Measurements from ENCODE around the gene IRGC. TPM values are rescaled to one million over a fixed set of nuclear protein-coding genes. Genes with fewer than 3 reads are reported as not detected.

Gene IRGC
- total RNA-seq, 1 experiment from 2014 or later = not detected

- POLR2A ChIA-PET = no interaction called here
- TF ChIP-seq CTCF (IDR thresholded peaks at IDR 0.05; ENCODE audit: insufficient read depth in 1 of 2, low read depth in 1 of 2, low read length in 1 of 2, severe bottlenecking in 1 of 2, unreplicated experiment in 1 of 2) = no peak
- Histone ChIP-seq H3K4me3 (ENCODE audit: low read depth, low read length) (no peak overlapping the region), H3K4me1 (peaks cover 9% of the 10 kb centered on the region), H3K27me3 (replicated peaks; ENCODE audit: control insufficient read depth, insufficient read depth, low read length) (no peaks in the 10 kb centered on the region), H3K36me3 (ENCODE audit: control insufficient read depth, insufficient read depth, low read length) (peaks cover 10% of the 10 kb centered on the region), H3K9me3 (no peaks in the 10 kb centered on the region)
- CTCF ChIA-PET = no interaction called here
- Mint-ChIP-seq H3K27ac (ENCODE audit: unreplicated experiment) (peak overlapping the region; percentile 39), H3K27me3 (ENCODE audit: insufficient read depth, unreplicated experiment) (no peaks in the 10 kb centered on the region), H3K4me3 (ENCODE audit: unreplicated experiment) (no peak overlapping the region), H3K36me3 (ENCODE audit: insufficient read depth, unreplicated experiment) (peaks cover 64% of the 10 kb centered on the region), H3K4me1 (ENCODE audit: low read depth, unreplicated experiment) (peaks cover 4% of the 10 kb centered on the region), H3K9me3 (ENCODE audit: unreplicated experiment) (no peaks in the 10 kb centered on the region)
- no TSS peak for BruUV-seq (replicated peaks)
- intact Hi-C loops (cut with micrococcal nuclease; ENCODE audit: unreplicated experiment) = no loop called here
- no peak for DNase-seq
These were observed 27.2 kb downstream of the IRGC start for GRCh38 chr19:43743059-43743458.

- Histone ChIP-seq H3K4me1 (no peaks in the 10 kb centered on the region), H3K36me3 (ENCODE audit: control insufficient read depth, insufficient read depth, low read length) (peaks cover 3% of the 10 kb centered on the region), H3K4me3 (ENCODE audit: low read depth, low read length) (no peak overlapping the region), H3K27me3 (replicated peaks; ENCODE audit: control insufficient read depth, insufficient read depth, low read length) (no peaks in the 10 kb centered on the region), H3K9me3 (no peaks in the 10 kb centered on the region)
- CTCF ChIA-PET = interaction anchor here (0.5 kb wide), 1 partner anchor 60 kb away, joined by 5 read pairs; no protein-coding TSS in a partner anchor
- no peak for DNase-seq
- BruUV-seq (replicated peaks) = no TSS peak
- H3K27ac Mint-ChIP-seq (ENCODE audit: unreplicated experiment) = no peak overlapping the region
- H3K9me3 Mint-ChIP-seq (ENCODE audit: unreplicated experiment) = no peaks in the 10 kb centered on the region
- intact Hi-C loops (cut with micrococcal nuclease; ENCODE audit: unreplicated experiment) = no loop called here
- no peak overlapping the region for H3K4me3 Mint-ChIP-seq (ENCODE audit: unreplicated experiment)
- peaks cover 50% of the 10 kb centered on the region for H3K36me3 Mint-ChIP-seq (ENCODE audit: insufficient read depth, unreplicated experiment)
- H3K27me3 Mint-ChIP-seq (ENCODE audit: insufficient read depth, unreplicated experiment) = no peaks in the 10 kb centered on the region
- peaks cover 13% of the 10 kb centered on the region for H3K4me1 Mint-ChIP-seq (ENCODE audit: low read depth, unreplicated experiment)
- no peak for TF ChIP-seq CTCF (IDR thresholded peaks at IDR 0.05; ENCODE audit: insufficient read depth in 1 of 2, low read depth in 1 of 2, low read length in 1 of 2, severe bottlenecking in 1 of 2, unreplicated experiment in 1 of 2)
- POLR2A ChIA-PET = no interaction called here
These were observed 31.8 kb downstream of the IRGC start for GRCh38 chr19:43747557-43748204.

GRCh38 chr19:43748205-43748594, 32.3 kb downstream of the IRGC start:
- intact Hi-C loops (cut with micrococcal nuclease; ENCODE audit: unreplicated experiment) = no loop called here
- H3K27me3 Mint-ChIP-seq (ENCODE audit: insufficient read depth, unreplicated experiment) = no peaks in the 10 kb centered on the region
- TF ChIP-seq CTCF (IDR thresholded peaks at IDR 0.05; ENCODE audit: insufficient read depth in 1 of 2, low read depth in 1 of 2, low read length in 1 of 2, severe bottlenecking in 1 of 2, unreplicated experiment in 1 of 2) = no peak
- H3K4me3 Mint-ChIP-seq (ENCODE audit: unreplicated experiment) = no peak overlapping the region
- Histone ChIP-seq H3K4me3 (ENCODE audit: low read depth, low read length) (no peak overlapping the region), H3K27me3 (replicated peaks; ENCODE audit: control insufficient read depth, insufficient read depth, low read length) (no peaks in the 10 kb centered on the region), H3K36me3 (ENCODE audit: control insufficient read depth, insufficient read depth, low read length) (peaks cover 2% of the 10 kb centered on the region), H3K4me1 (no peaks in the 10 kb centered on the region), H3K9me3 (no peaks in the 10 kb centered on the region)
- no peak for DNase-seq
- peaks cover 18% of the 10 kb centered on the region for H3K4me1 Mint-ChIP-seq (ENCODE audit: low read depth, unreplicated experiment)
- ChIA-PET POLR2A (no interaction called here), CTCF (no interaction called here)
- H3K9me3 Mint-ChIP-seq (ENCODE audit: unreplicated experiment) = no peaks in the 10 kb centered on the region
- BruUV-seq (replicated peaks) = no TSS peak
- no peak overlapping the region for H3K27ac Mint-ChIP-seq (ENCODE audit: unreplicated experiment)
- H3K36me3 Mint-ChIP-seq (ENCODE audit: insufficient read depth, unreplicated experiment) = peaks cover 50% of the 10 kb centered on the region
